Natural killer cell (primary cell): ENCODE results near the gene OR2V2. TPM values are rescaled to one million over a fixed set of nuclear protein-coding genes. Genes with fewer than 3 reads are reported as not detected.

Source experiments
- ATAC-seq, 3 donors: fragments of 150-1000 bp in 2 of 3; fragments of 200-7000 bp in 1 of 3; cut with Tn5 transposase; 1 replicate in 1 of 3; 2 replicates in 2 of 3; pipeline ENCODE4 v1.10.0; 2021; ENCODE audit warnings: mild to moderate bottlenecking in 2 of 3, moderate library complexity in 2 of 3
- DNase-seq, 2 donors: peaks; one replicate each; pipeline versions ENCODE4 v3.0.0 to v3.0.0-alpha.2; 2013 to 2021; ENCODE audit warnings: mixed read lengths in 1 of 2
- H3K27ac ChIP-seq: one replicate; pipeline ENCODE4 v1.5.1; 2013; ENCODE audit warnings: mild to moderate bottlenecking, low read length
- H3K27me3 ChIP-seq: one replicate; pipeline ENCODE4 v1.6.1; 2013; ENCODE audit warnings: low read length; ENCODE audit not compliant: control insufficient read depth, insufficient read depth
- H3K36me3 ChIP-seq: one replicate; pipeline ENCODE4 v1.6.1; 2013; ENCODE audit warnings: low read length; ENCODE audit not compliant: control insufficient read depth, insufficient read depth
- H3K4me1 ChIP-seq: one replicate; pipeline ENCODE4 v1.6.1; 2013; ENCODE audit warnings: low read length; ENCODE audit not compliant: control insufficient read depth, insufficient read depth
- H3K4me3 ChIP-seq: one replicate; pipeline ENCODE4 v1.5.1; 2013; ENCODE audit warnings: low read length
- H3K9me3 ChIP-seq: one replicate; pipeline ENCODE4 v1.6.1; 2013; ENCODE audit warnings: low read length; ENCODE audit not compliant: control insufficient read depth, insufficient read depth
- H3K27ac Mint-ChIP-seq, 2 donors: one replicate each; pipeline ENCODE4 v1.8.0; 2022; ENCODE audit warnings: mild to moderate bottlenecking in 2 of 2, mixed read lengths in 2 of 2, moderate library complexity in 1 of 2
- H3K27me3 Mint-ChIP-seq, 2 donors: one replicate each; pipeline ENCODE4 v1.8.0; 2022; ENCODE audit warnings: low read depth in 2 of 2, mixed read lengths in 2 of 2
- H3K36me3 Mint-ChIP-seq: one replicate; pipeline ENCODE4 v1.8.0; 2022; ENCODE audit warnings: mixed read lengths
- H3K4me1 Mint-ChIP-seq, 2 donors: one replicate each; pipeline ENCODE4 v1.8.0; 2022; ENCODE audit warnings: mixed read lengths in 2 of 2
- H3K4me3 Mint-ChIP-seq: one replicate; pipeline ENCODE4 v1.8.0; 2022; ENCODE audit warnings: mild to moderate bottlenecking, moderate library complexity, mixed read lengths
- H3K9me3 Mint-ChIP-seq, 2 donors: one replicate each; pipeline ENCODE4 v1.8.0; 2022; ENCODE audit warnings: mixed read lengths in 2 of 2
- CTCF ChIP-seq: fragments of 200-600 bp; IDR thresholded peaks from one replicate; pipeline ENCODE4 v1.8.0; 2022; ENCODE audit warnings: antibody characterized with exemption
- WGBS: methylation state at CpG from one replicate; pipeline ENCODE4 v1.1.7; 2013; ENCODE audit warnings: missing lambda C conversion rate; ENCODE audit not compliant: insufficient coverage; 5-methylcytosine and 5-hydroxymethylcytosine counted together
- intact Hi-C: fragments of 100-400 bp; cut with micrococcal nuclease; formaldehyde crosslinking; loops from one replicate; pipeline ENCODE4 v1.14.2; 2022
- total RNA-seq, 4 donors: library from RNA; stranded (reverse); fragments of 120-200 nt in 1 of 4; gene quantifications; one replicate each; pipeline versions ENCODE4 v1.2.3 to v1.2.4, GENCODE V29; 2013 to 2022

Gene OR2V2
- total RNA-seq, 3 donors from 2014 or later (not counting 1 experiment from before 2014, with no cell fraction given) = not detected

- H3K27me3 ChIP-seq = peaks cover 22% of the 10 kb centered on the region
These were observed 28.3 kb upstream of the OR2V2 start for GRCh38 chr5:181119105-181119504.

GRCh38 chr5:181120306-181120705, 27.1 kb upstream of the OR2V2 start:
- Histone ChIP-seq H3K9me3 (no peaks in the 10 kb centered on the region), H3K27me3 (peaks cover 20% of the 10 kb centered on the region), H3K4me1 (no peaks in the 10 kb centered on the region), H3K27ac (no peak overlapping the region), H3K36me3 (no peaks in the 10 kb centered on the region), H3K4me3 (no peak overlapping the region)
- Mint-ChIP-seq H3K9me3 (no peaks in the 10 kb centered on the region), H3K4me1 (peaks cover 0 to 9% of the 10 kb centered on the region in 2 donors), H3K36me3 (no peaks in the 10 kb centered on the region), H3K4me3 (no peak overlapping the region), H3K27ac (no peak overlapping the region), H3K27me3 (peaks cover 32 to 67% of the 10 kb centered on the region in 2 donors)
- WGBS = 85% methylated on average over 4 of the region's 4 CpGs
- ATAC-seq (no peak), DNase-seq (no peak)
- TF ChIP-seq CTCF = no peak
- intact Hi-C loops = no loop called here

More at GRCh38 chr5:181119105-181119504, 28.3 kb upstream of the OR2V2 start:
- Histone ChIP-seq H3K27ac (no peak overlapping the region), H3K4me3 (no peak overlapping the region), H3K9me3 (no peaks in the 10 kb centered on the region), H3K4me1 (no peaks in the 10 kb centered on the region), H3K36me3 (no peaks in the 10 kb centered on the region)
- Mint-ChIP-seq H3K9me3 (no peaks in the 10 kb centered on the region), H3K36me3 (no peaks in the 10 kb centered on the region), H3K4me3 (no peak overlapping the region), H3K27ac (no peak overlapping the region), H3K27me3 (peaks cover 30 to 67% of the 10 kb centered on the region in 2 donors), H3K4me1 (no peaks in the 10 kb centered on the region)
- ATAC-seq (no peak), DNase-seq (no peak)
- TF ChIP-seq CTCF = no peak
- 88% methylated on average over 8 of the region's 8 CpGs for WGBS
- intact Hi-C loops = no loop called here

GRCh38 chr5:181120761-181121160, 26.6 kb upstream of the OR2V2 start:
- H3K27ac ChIP-seq = no peak overlapping the region
- H3K36me3 ChIP-seq = no peaks in the 10 kb centered on the region
- Mint-ChIP-seq H3K9me3 (no peaks in the 10 kb centered on the region), H3K27me3 (peaks cover 28 to 65% of the 10 kb centered on the region in 2 donors), H3K4me3 (no peak overlapping the region), H3K4me1 (peaks cover 0 to 9% of the 10 kb centered on the region in 2 donors), H3K36me3 (no peaks in the 10 kb centered on the region), H3K27ac (no peak overlapping the region)
- H3K27me3 ChIP-seq = peaks cover 18% of the 10 kb centered on the region
- H3K9me3 ChIP-seq = no peaks in the 10 kb centered on the region
- DNase-seq = no peak
- H3K4me3 ChIP-seq = no peak overlapping the region
- 86% methylated on average over 5 of the region's 5 CpGs for WGBS
- ATAC-seq = no peak
- TF ChIP-seq CTCF = no peak
- H3K4me1 ChIP-seq = no peaks in the 10 kb centered on the region
- intact Hi-C loops = no loop called here
